ENCODE measurements around the gene PTBP2.
A peak's percentile ranks its signal among the peaks of the same experiment; 100 is the strongest.

Gene PTBP2

GRCh38 chr1:96721416-96722160 is at the start of gene PTBP2:
Gene PTBP2 (plus strand): TSS chr1:96721784. CDS start chr1:96721865, 81 bp downstream.
- CTCF ChIA-PET: no interaction called here
- POLR2A ChIA-PET: interaction anchor here (0.7 to 1.1 kb wide), 8 partner anchors 9 to 22 kb away, joined by 3 to 6 read pairs (median 4); no protein-coding TSS in a partner anchor
- peak; percentile 96 for DNase-seq (ENCODE audit: extremely low spot score)
- TF ChIP-seq L3MBTL2 (conservative IDR thresholded peaks at IDR 0.05) (peak; percentile 84), CTBP1 (IDR thresholded peaks at IDR 0.05; ENCODE audit: borderline replicate concordance) (no peak), HDGF (IDR thresholded peaks at IDR 0.05; ENCODE audit: borderline replicate concordance) (no peak), ARNT (IDR thresholded peaks at IDR 0.05) (no peak), FOXM1 (IDR thresholded peaks at IDR 0.05; ENCODE audit: borderline replicate concordance) (peak; percentile 37; the same call in 1 of the 2 replicates), ZNF384 (IDR thresholded peaks at IDR 0.05) (no peak), LEF1 (IDR thresholded peaks at IDR 0.05; ENCODE audit: borderline replicate concordance) (peak; percentile 18; the same call in 1 of the 2 replicates), PKNOX1 (IDR thresholded peaks at IDR 0.05) (no peak), SUZ12 (IDR thresholded peaks at IDR 0.05) (no peak)

- no peak for DNase-seq (ENCODE audit: extremely low spot score)
- ChIA-PET CTCF (no interaction called here), POLR2A (no interaction called here)
- no peak for TF ChIP-seq NFRKB (IDR thresholded peaks at IDR 0.05)
- no peak for TF ChIP-seq ARNT (IDR thresholded peaks at IDR 0.05)
- TF ChIP-seq CTBP1 (IDR thresholded peaks at IDR 0.05; ENCODE audit: borderline replicate concordance): no peak
- TF ChIP-seq FOXM1 (IDR thresholded peaks at IDR 0.05; ENCODE audit: borderline replicate concordance): no peak
- TF ChIP-seq BHLHE40 (IDR thresholded peaks at IDR 0.05; ENCODE audit: borderline replicate concordance): no peak
- TF ChIP-seq PKNOX1 (IDR thresholded peaks at IDR 0.05): no peak
- TF ChIP-seq ZNF384 (IDR thresholded peaks at IDR 0.05): no peak
- TF ChIP-seq ELF4 (IDR thresholded peaks at IDR 0.05): no peak
- no peak for TF ChIP-seq SUZ12 (IDR thresholded peaks at IDR 0.05)
- TF ChIP-seq LEF1 (IDR thresholded peaks at IDR 0.05; ENCODE audit: borderline replicate concordance): no peak
- no peak for TF ChIP-seq SP1 (IDR thresholded peaks at IDR 0.05)
- no peak for TF ChIP-seq L3MBTL2 (conservative IDR thresholded peaks at IDR 0.05)
- no peak for TF ChIP-seq FOXK2 (IDR thresholded peaks at IDR 0.05)
- TF ChIP-seq FOXA1 (IDR thresholded peaks at IDR 0.05): no peak
- no peak for TF ChIP-seq TARDBP (IDR thresholded peaks at IDR 0.05)
These were observed 46.7 kb upstream of the PTBP2 start for GRCh38 chr1:96674915-96675314.

- no peak for DNase-seq (ENCODE audit: extremely low spot score)
- ChIA-PET POLR2A (no interaction called here), CTCF (no interaction called here)
- TF ChIP-seq FOXM1 (IDR thresholded peaks at IDR 0.05; ENCODE audit: borderline replicate concordance) (no peak), FOXA1 (IDR thresholded peaks at IDR 0.05) (no peak), ARNT (IDR thresholded peaks at IDR 0.05) (no peak), L3MBTL2 (conservative IDR thresholded peaks at IDR 0.05) (no peak), BHLHE40 (IDR thresholded peaks at IDR 0.05; ENCODE audit: borderline replicate concordance) (no peak), TARDBP (IDR thresholded peaks at IDR 0.05) (no peak), SUZ12 (IDR thresholded peaks at IDR 0.05) (no peak), ELF4 (IDR thresholded peaks at IDR 0.05) (no peak), ZNF384 (IDR thresholded peaks at IDR 0.05) (no peak), PKNOX1 (IDR thresholded peaks at IDR 0.05) (no peak), FOXK2 (IDR thresholded peaks at IDR 0.05) (no peak), LEF1 (IDR thresholded peaks at IDR 0.05; ENCODE audit: borderline replicate concordance) (no peak), CTBP1 (IDR thresholded peaks at IDR 0.05; ENCODE audit: borderline replicate concordance) (no peak), NFRKB (IDR thresholded peaks at IDR 0.05) (no peak), HDGF (IDR thresholded peaks at IDR 0.05; ENCODE audit: borderline replicate concordance) (no peak), SP1 (IDR thresholded peaks at IDR 0.05) (no peak)
These were observed 39.5 kb upstream of the PTBP2 start for GRCh38 chr1:96682056-96682455.

GRCh38 chr1:96683931-96684330 is 37.7 kb upstream of the PTBP2 start:
- DNase-seq (ENCODE audit: extremely low spot score): no peak
- TF ChIP-seq FOXA1 (IDR thresholded peaks at IDR 0.05): no peak
- TF ChIP-seq NFRKB (IDR thresholded peaks at IDR 0.05): no peak
- no peak for TF ChIP-seq SP1 (IDR thresholded peaks at IDR 0.05)
- TF ChIP-seq L3MBTL2 (conservative IDR thresholded peaks at IDR 0.05): no peak
- no peak for TF ChIP-seq BHLHE40 (IDR thresholded peaks at IDR 0.05; ENCODE audit: borderline replicate concordance)
- no peak for TF ChIP-seq FOXK2 (IDR thresholded peaks at IDR 0.05)
- no peak for TF ChIP-seq HDGF (IDR thresholded peaks at IDR 0.05; ENCODE audit: borderline replicate concordance)
- TF ChIP-seq SUZ12 (IDR thresholded peaks at IDR 0.05): no peak
- no peak for TF ChIP-seq ARNT (IDR thresholded peaks at IDR 0.05)
- no peak for TF ChIP-seq LEF1 (IDR thresholded peaks at IDR 0.05; ENCODE audit: borderline replicate concordance)
- no peak for TF ChIP-seq TARDBP (IDR thresholded peaks at IDR 0.05)
- TF ChIP-seq PKNOX1 (IDR thresholded peaks at IDR 0.05): no peak
- TF ChIP-seq ELF4 (IDR thresholded peaks at IDR 0.05): no peak
- TF ChIP-seq ZNF384 (IDR thresholded peaks at IDR 0.05): no peak
- no peak for TF ChIP-seq FOXM1 (IDR thresholded peaks at IDR 0.05; ENCODE audit: borderline replicate concordance)
- TF ChIP-seq CTBP1 (IDR thresholded peaks at IDR 0.05; ENCODE audit: borderline replicate concordance): no peak
- POLR2A ChIA-PET: no interaction called here
- CTCF ChIA-PET: no interaction called here

- DNase-seq (ENCODE audit: extremely low spot score): no peak
- TF ChIP-seq SUZ12 (IDR thresholded peaks at IDR 0.05): no peak
- no peak for TF ChIP-seq TARDBP (IDR thresholded peaks at IDR 0.05)
- TF ChIP-seq SP1 (IDR thresholded peaks at IDR 0.05): no peak
- TF ChIP-seq L3MBTL2 (conservative IDR thresholded peaks at IDR 0.05): no peak
- TF ChIP-seq ARNT (IDR thresholded peaks at IDR 0.05): no peak
- TF ChIP-seq ZNF384 (IDR thresholded peaks at IDR 0.05): no peak
- TF ChIP-seq CTBP1 (IDR thresholded peaks at IDR 0.05; ENCODE audit: borderline replicate concordance): no peak
- ChIA-PET POLR2A (no interaction called here), CTCF (no interaction called here)
These were observed 36.8 kb upstream of the PTBP2 start for GRCh38 chr1:96684744-96685143.

Measured in HEK293T (cell line).